MCF 10A (cell line): ENCODE measurements around the gene TMEM18. TPM values are rescaled to one million over a fixed set of nuclear protein-coding genes. Genes with fewer than 3 reads are reported as not detected.
A peak's percentile ranks its signal among the peaks of the same experiment; 100 is the strongest.

ENCODE experiments used
- Bru-seq: library from RNA; stranded (reverse); fragments of 400-500 nt; gene quantifications from one replicate; lab custom pipeline; 2021; lab: Mats Ljungman, UMichigan
- BruChase-seq, 2 experiments: library from RNA; stranded (reverse); fragments of 400-500 nt; gene quantifications; one replicate each; lab custom pipeline; 2021; lab: Mats Ljungman, UMichigan
- BruUV-seq: library from RNA; stranded (reverse); fragments of 400-500 nt; replicated peaks from 2 replicates; lab custom pipeline; 2021; lab: Mats Ljungman, UMichigan
- CTCF ChIA-PET: fragments of 300-600 bp; sonication (Branson Sonifier 250); formaldehyde crosslinking; extraction: SDS; loops from one replicate; lab custom pipeline; 2021; ENCODE audit warnings: antibody characterized with exemption, inconsistent platforms; lab: Yijun Ruan, JAX
- POLR2A ChIA-PET: fragments of 300-600, 350-650 bp; sonication (Branson Sonifier 250); formaldehyde crosslinking; extraction: SDS; loops from one replicate; lab custom pipeline; 2020; ENCODE audit warnings: antibody characterized with exemption, inconsistent platforms; lab: Yijun Ruan, JAX
- DNase-seq: peaks from one replicate; pipeline ENCODE4 v3.0.0-alpha.2; 2018; ENCODE audit not compliant: unreplicated experiment
- H3K27ac Mint-ChIP-seq: one replicate; pipeline ENCODE4 v1.8.0; 2022; ENCODE audit warnings: mild to moderate bottlenecking, low read depth, mixed read lengths; ENCODE audit not compliant: unreplicated experiment
- H3K27me3 Mint-ChIP-seq: one replicate; pipeline ENCODE4 v1.8.0; 2022; ENCODE audit warnings: mixed read lengths; ENCODE audit not compliant: insufficient read depth, unreplicated experiment
- H3K36me3 Mint-ChIP-seq: one replicate; pipeline ENCODE4 v1.8.0; 2022; ENCODE audit warnings: mild to moderate bottlenecking, moderate library complexity, mixed read lengths; ENCODE audit not compliant: insufficient read depth, unreplicated experiment
- H3K4me1 Mint-ChIP-seq: one replicate; pipeline ENCODE4 v1.8.0; 2022; ENCODE audit warnings: mixed read lengths; ENCODE audit not compliant: insufficient read depth, unreplicated experiment
- H3K4me3 Mint-ChIP-seq: one replicate; pipeline ENCODE4 v1.8.0; 2022; ENCODE audit warnings: mild to moderate bottlenecking, moderate library complexity, mixed read lengths; ENCODE audit not compliant: unreplicated experiment
- H3K9me3 Mint-ChIP-seq: one replicate; pipeline ENCODE4 v1.8.0; 2022; ENCODE audit warnings: mixed read lengths; ENCODE audit not compliant: unreplicated experiment
- CTCF ChIP-seq: fragments of 200-600 bp; IDR thresholded peaks from one replicate; pipeline ENCODE4 v1.8.0; 2022; ENCODE audit warnings: antibody characterized with exemption, mild to moderate bottlenecking; ENCODE audit not compliant: unreplicated experiment
- intact Hi-C: fragments of 100-400 bp; cut with micrococcal nuclease; formaldehyde crosslinking; loops from 2 replicates; pipeline ENCODE4 v1.14.1; 2022
- long read RNA-seq: library from polyadenylated mRNA; stranded (forward); transcript quantifications from one replicate; pipeline ENCODE4 v2.0.0, GENCODE V29; 2022
- total RNA-seq: library from RNA; stranded (reverse); gene quantifications from 2 replicates; pipeline ENCODE4 v1.2.3, GENCODE V29; 2022

Gene TMEM18
- total RNA-seq, result 14.2 and 25.1 TPM in 2 replicates
- percentile 72 among the genes with signal in this experiment for Bru-seq, nascent RNA
- percentile 70 among the genes with signal in this experiment for BruChase-seq, experiment 1, labeled RNA remaining after a 6-hour chase
- percentile 76 among the genes with signal in this experiment for BruChase-seq, experiment 2, labeled RNA remaining after a 2-hour chase
- long read RNA-seq, transcript TMEM18-201 (5 exons, 2,762 nt), result major isoform, 19 of 37 reads
- long read RNA-seq, transcript TMEM18-205 (6 exons, 2,572 nt), result minor isoform, 12 of 37 reads
- long read RNA-seq, partial matches to known transcripts, result 2 of 37 reads
- long read RNA-seq, other reads (novel, unspliced or antisense), result 4 of 37 reads

DNA sequence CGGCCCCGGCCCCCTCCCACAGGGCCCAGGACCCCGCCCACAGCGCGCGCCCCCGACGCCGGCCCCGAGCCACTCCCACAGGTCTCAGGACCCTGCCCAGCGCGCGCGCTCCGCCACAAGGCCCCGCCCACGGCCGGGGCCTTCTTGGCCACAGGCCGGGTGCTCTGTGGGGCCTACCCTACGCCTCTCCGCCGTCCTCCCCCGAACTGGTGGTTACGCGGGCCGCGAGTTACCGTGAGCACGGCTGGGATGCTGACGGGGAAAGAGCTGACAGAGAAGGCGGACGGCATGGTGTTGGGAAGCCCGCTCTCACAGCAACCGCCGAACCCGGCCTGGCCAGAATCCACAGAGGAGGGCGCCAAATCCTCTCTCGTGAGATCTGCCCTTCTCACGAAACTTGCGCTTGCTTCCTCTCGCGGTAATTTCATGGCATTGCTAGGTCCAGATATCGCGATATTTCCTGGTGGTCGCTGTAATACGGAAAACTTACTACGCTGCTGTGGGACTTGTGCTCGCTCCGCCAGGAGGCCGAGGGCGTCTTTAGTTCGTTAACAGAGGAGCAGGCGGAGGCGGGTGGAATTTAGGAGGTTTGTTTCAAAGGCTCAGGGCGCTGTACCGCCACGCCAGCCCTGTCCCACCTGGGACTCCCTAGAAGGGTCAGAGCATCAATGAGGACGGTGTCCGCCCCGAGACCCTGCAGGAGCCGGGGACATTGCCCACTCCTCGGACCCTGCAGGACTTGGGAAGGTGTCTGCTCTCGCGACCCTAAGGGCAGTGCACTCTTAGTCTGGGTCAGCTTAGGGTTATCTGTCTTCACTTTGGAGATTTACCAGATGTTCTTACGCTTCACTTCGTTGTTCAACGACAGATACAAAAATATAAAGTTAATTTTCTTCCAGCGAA, at the start of gene TMEM18:
TMEM18 (minus strand) TSS at position 351 of the 903 bp plus-strand sequence; CDS start at position 290, 61 bp downstream.
- intact Hi-C loops, result no loop called here
- TF ChIP-seq CTCF, result peak; percentile 11

DNA sequence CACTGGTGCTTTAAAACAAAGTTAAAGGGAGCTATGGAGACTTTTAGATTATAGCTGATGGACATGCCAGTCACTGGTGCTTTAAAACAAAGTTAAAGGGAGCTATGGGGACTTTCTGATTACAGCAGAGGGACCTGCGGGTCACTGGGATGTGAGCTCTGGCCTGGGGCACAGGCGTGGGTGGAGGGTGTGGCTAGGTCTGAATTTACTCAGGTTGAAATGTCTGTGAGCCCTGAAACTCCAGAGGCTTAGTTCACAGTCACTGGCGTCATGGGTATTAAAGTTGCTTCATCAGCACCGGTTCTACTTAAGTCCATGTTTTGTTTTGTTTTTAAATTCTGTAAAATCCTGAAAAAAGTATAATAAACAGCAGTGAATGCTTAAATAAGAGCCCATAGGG, 49.0 kb upstream of the TMEM18 start:
- ChIA-PET CTCF (interaction anchor here (0.7 to 2.2 kb wide), 4 partner anchors 12 to 820 kb away, joined by 3 to 10 read pairs (median 4); no protein-coding TSS in a partner anchor), POLR2A (no interaction called here)
- BruUV-seq, result no TSS peak
- H3K36me3 Mint-ChIP-seq, result no peaks in the 10 kb centered on the region
- H3K9me3 Mint-ChIP-seq, result no peaks in the 10 kb centered on the region
- H3K27me3 Mint-ChIP-seq, result peaks cover 14% of the 10 kb centered on the region
- H3K4me3 Mint-ChIP-seq, result no peak overlapping the region
- TF ChIP-seq CTCF, result no peak
- H3K27ac Mint-ChIP-seq, result peak overlapping the region; percentile 6
- H3K4me1 Mint-ChIP-seq, result peaks cover 13% of the 10 kb centered on the region
- intact Hi-C loops, result no loop called here
- DNase-seq, result peak; percentile 25

More for the DNA sequence above, at the start of gene TMEM18:
- H3K4me1 Mint-ChIP-seq, result peaks cover 31% of the 10 kb centered on the region
- peak within 1 kb of the TSS; percentile 97 for H3K27ac Mint-ChIP-seq
- peaks cover 23% of the 10 kb centered on the region for H3K36me3 Mint-ChIP-seq
- H3K9me3 Mint-ChIP-seq, result no peaks in the 10 kb centered on the region
- BruUV-seq, result TSS peak; percentile 89
- H3K4me3 Mint-ChIP-seq, result peak within 1 kb of the TSS; percentile 83
- peak; percentile 99 for DNase-seq
- POLR2A ChIA-PET, result interaction anchor here (0.6 to 2.3 kb wide), 7 partner anchors 10 to 1055 kb away, joined by 3 to 7 read pairs (median 4); no protein-coding TSS in a partner anchor
- no peaks in the 10 kb centered on the region for H3K27me3 Mint-ChIP-seq
- CTCF ChIA-PET, result interaction anchor here (0.6 kb wide), 2 partner anchors 93 to 245 kb away, joined by 3 read pairs; no protein-coding TSS in a partner anchor

DNA sequence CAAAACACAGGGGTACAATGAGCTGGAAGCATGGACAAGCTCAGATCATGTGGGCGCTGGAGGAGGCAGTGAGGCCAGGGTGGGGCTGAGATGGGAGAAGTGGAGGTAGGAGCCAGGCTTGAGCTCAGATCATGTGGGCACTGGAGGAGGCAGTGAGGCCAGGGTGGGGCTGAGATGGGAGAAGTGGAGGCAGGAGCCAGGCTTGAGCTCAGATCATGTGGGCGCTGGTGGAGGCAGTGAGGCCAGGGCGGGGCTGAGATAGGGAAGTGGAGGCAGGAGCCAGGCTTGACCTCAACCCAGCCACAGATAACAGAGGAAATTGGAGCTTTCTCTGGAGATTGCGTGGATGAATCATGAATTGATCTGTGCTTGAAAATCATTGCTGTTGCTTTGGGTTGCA, 48.3 kb upstream of the TMEM18 start:
- POLR2A ChIA-PET, result no interaction called here
- Mint-ChIP-seq H3K4me3 (no peak overlapping the region), H3K27me3 (peaks cover 14% of the 10 kb centered on the region), H3K4me1 (peaks cover 13% of the 10 kb centered on the region), H3K9me3 (no peaks in the 10 kb centered on the region), H3K36me3 (no peaks in the 10 kb centered on the region), H3K27ac (no peak overlapping the region)
- no peak for TF ChIP-seq CTCF
- intact Hi-C loops, result no loop called here
- BruUV-seq, result no TSS peak
- no peak for DNase-seq
- CTCF ChIA-PET, result interaction anchor here (0.8 to 2.2 kb wide), 4 partner anchors 11 to 821 kb away, joined by 3 to 10 read pairs (median 4); no protein-coding TSS in a partner anchor
